SKM-1 treated with dmso at 0.1 percent for 144 hours (cell line): ENCODE measurements around the gene CACYBP.

Source experiments
- DNase-seq: peaks from one replicate; lab custom pipeline; 2025; ENCODE audit not compliant: unreplicated experiment; lab: John Stamatoyannopoulos, UW

Gene CACYBP

GRCh38 chr1:174999936-175000696 is at the start of gene CACYBP:
Gene CACYBP, plus strand, starts transcription at chr1:174999947. Its CDS starts 234 bp downstream, at chr1:175000181.
- peak; percentile 30 for DNase-seq

- peak; percentile 20 for DNase-seq
These were observed 46.3 kb upstream of the CACYBP start for GRCh38 chr1:174953285-174954072.

- no peak for DNase-seq
These were observed 45.7 kb upstream of the CACYBP start for GRCh38 chr1:174954073-174954460.

GRCh38 chr1:174954671-174955669 is 44.8 kb upstream of the CACYBP start:
- peak; percentile 69 for DNase-seq

- no peak for DNase-seq
These were observed 43.7 kb upstream of the CACYBP start for GRCh38 chr1:174956086-174956485.

GRCh38 chr1:174956976-174957375 is 42.8 kb upstream of the CACYBP start:
- no peak for DNase-seq

- DNase-seq, result no peak
These were observed 41.9 kb upstream of the CACYBP start for GRCh38 chr1:174957829-174958228.

GRCh38 chr1:174958396-174958795 is 41.4 kb upstream of the CACYBP start:
- DNase-seq, result no peak

GRCh38 chr1:174960362-174960761 is 39.4 kb upstream of the CACYBP start:
- no peak for DNase-seq

- no peak for DNase-seq
These were observed 36.1 kb upstream of the CACYBP start for GRCh38 chr1:174963529-174964125.

- peak; percentile 97 for DNase-seq
These were observed 35.3 kb upstream of the CACYBP start for GRCh38 chr1:174964261-174964971.

- DNase-seq, result no peak
These were observed 34.8 kb upstream of the CACYBP start for GRCh38 chr1:174964972-174965361.

GRCh38 chr1:174965362-174966007 is 34.3 kb upstream of the CACYBP start:
- DNase-seq, result no peak

- DNase-seq, result peak; percentile 21
These were observed 33.7 kb upstream of the CACYBP start for GRCh38 chr1:174966008-174966572.

- no peak for DNase-seq
These were observed 31.7 kb upstream of the CACYBP start for GRCh38 chr1:174967845-174968705.

GRCh38 chr1:174968750-174969244 is 30.9 kb upstream of the CACYBP start:
- peak; percentile 26 for DNase-seq

GRCh38 chr1:174969977-174970376 is 29.8 kb upstream of the CACYBP start:
- DNase-seq, result no peak

GRCh38 chr1:174971466-174971865 is 28.3 kb upstream of the CACYBP start:
- DNase-seq, result no peak
